A549 (cell line): ENCODE results near the gene HAO1. TPM values are rescaled to one million over a fixed set of nuclear protein-coding genes. Genes with fewer than 3 reads are reported as not detected.

ENCODE experiments used
- ATAC-seq, 2 experiments: fragments of 200-7000 bp in 1 of 2; fragments of >200 bp in 1 of 2; cut with Nextera tagmentation in 1 of 2; cut with Tn5 transposase in 1 of 2; 3 replicates each; pipeline versions ENCODE4 v1.8.0 to v1.9.1; 2018 to 2020; ENCODE audit warnings: mild to moderate bottlenecking in 1 of 2, moderate library complexity in 1 of 2
- CTCF ChIA-PET: fragments of 300-600 bp; sonication (Branson Sonifier 250); formaldehyde crosslinking; extraction: SDS; loops from one replicate; lab custom pipeline; 2021; ENCODE audit warnings: antibody characterized with exemption, inconsistent platforms; lab: Yijun Ruan, JAX
- POLR2A ChIA-PET: fragments of 350-600 bp; formaldehyde crosslinking; extraction: SDS; loops from one replicate; lab custom pipeline; 2021; ENCODE audit warnings: antibody characterized with exemption, inconsistent platforms; lab: Yijun Ruan, JAX
- DNase-seq, 2 experiments: peaks; one replicate each; pipeline versions ENCODE4 v3.0.0 to v3.0.0-alpha.2; 2011 to 2016; ENCODE audit warnings: low read depth in 1 of 2, low spot score in 1 of 2
- FAIRE-seq: peaks from 2 replicates; lab custom pipeline; 2011; peaks lifted over from hg19 to GRCh38; lab: Jason Lieb, UNC
- H3K27ac ChIP-seq, 2 experiments: fragments of >200 bp; sonication (Bioruptor Twin); formaldehyde crosslinking; 3 replicates each; pipeline ENCODE4 v1.5.1; 2016 to 2017
- H3K4me1 ChIP-seq: fragments of >200 bp; sonication (Bioruptor Twin); formaldehyde crosslinking; 3 replicates; pipeline ENCODE4 v1.6.1; 2016
- H3K4me2 ChIP-seq: fragments of >200 bp; sonication (Bioruptor Twin); formaldehyde crosslinking; 3 replicates; pipeline ENCODE4 v1.6.1; 2016
- H3K4me3 ChIP-seq: fragments of >200 bp; sonication (Bioruptor Twin); formaldehyde crosslinking; 3 replicates; pipeline ENCODE4 v1.5.1; 2016
- H3K9me3 ChIP-seq: fragments of >200 bp; sonication (Bioruptor Twin); formaldehyde crosslinking; 3 replicates; pipeline ENCODE4 v1.6.1; 2016
- CBX2 ChIP-seq: fragments of 200-600 bp; sonication (generic); IDR thresholded peaks from 2 replicates; pipeline ENCODE4 v1.6.1; 2016; ENCODE audit warnings: low read depth, mild to moderate bottlenecking, borderline replicate concordance
- CBX8 ChIP-seq: fragments of 200-600 bp; sonication (generic); IDR thresholded peaks from 2 replicates; pipeline ENCODE4 v1.6.1; 2016
- CHD2 ChIP-seq: fragments of 150-350 bp; IDR thresholded peaks from 2 replicates; pipeline ENCODE4 v1.6.1; 2014; ENCODE audit warnings: low read length; ENCODE audit not compliant: partially characterized antibody
- EHF ChIP-seq: fragments of 250-450 bp; sonication (Bioruptor Pico); IDR thresholded peaks from 2 replicates; pipeline ENCODE4 v1.5.0; 2020; ENCODE audit warnings: mild to moderate bottlenecking
- ESRRA ChIP-seq: fragments of 150-350 bp; IDR thresholded peaks from 2 replicates; pipeline ENCODE4 v1.6.1; 2014; ENCODE audit warnings: mild to moderate bottlenecking, low read length, borderline replicate concordance
- FOSL2 ChIP-seq, 2 experiments: fragments of 450-650 bp in 1 of 2; fragments of >200 bp in 1 of 2; sonication (Bioruptor Twin) in 1 of 2; formaldehyde crosslinking; IDR thresholded peaks; 2 replicates each; pipeline versions ENCODE4 v1.5.0 to v1.6.1; 2016 to 2020; ENCODE audit warnings: mild to moderate bottlenecking in 1 of 2, moderate library complexity in 1 of 2
- JUN ChIP-seq, 2 experiments: fragments of >200 bp; sonication (Bioruptor Twin); formaldehyde crosslinking; IDR thresholded peaks; 2 replicates in 1 of 2; 3 replicates in 1 of 2; pipeline ENCODE4 v1.6.1; 2016 to 2017
- JUNB ChIP-seq: fragments of >200 bp; sonication (Bioruptor Twin); formaldehyde crosslinking; IDR thresholded peaks from 2 replicates; pipeline ENCODE4 v1.6.1; 2016
- KDM5A ChIP-seq: fragments of 200-600 bp; sonication (generic); IDR thresholded peaks from 2 replicates; pipeline ENCODE4 v1.6.1; 2016; ENCODE audit warnings: antibody characterized with exemption, mild to moderate bottlenecking
- NPAS2 ChIP-seq: fragments of 250-450 bp; sonication (Bioruptor Pico); IDR thresholded peaks from 2 replicates; pipeline ENCODE4 v1.8.0; 2022; ENCODE audit warnings: mild to moderate bottlenecking, moderate library complexity, borderline replicate concordance
- NR3C1 ChIP-seq: fragments of >200 bp; sonication (Bioruptor Twin); formaldehyde crosslinking; IDR thresholded peaks from 3 replicates; pipeline ENCODE4 v1.6.1; 2017
- RAD21 ChIP-seq, 2 experiments: fragments of >200 bp in 1 of 2; sonication (Bioruptor Twin) in 1 of 2; formaldehyde crosslinking in 1 of 2; IDR thresholded peaks in 1 of 2; conservative IDR thresholded peaks in 1 of 2; 2 replicates in 1 of 2; 3 replicates in 1 of 2; pipeline ENCODE4 v1.6.1; 2012 to 2018; ENCODE audit warnings: inconsistent platforms in 1 of 2
- RNF2 ChIP-seq: fragments of 200-600 bp; sonication (generic); IDR thresholded peaks from 2 replicates; pipeline ENCODE4 v1.6.1; 2016; ENCODE audit warnings: low read depth, mild to moderate bottlenecking, antibody characterized with exemption, moderate library complexity, borderline replicate concordance
- SREBF2 ChIP-seq: fragments of 450-650 bp; IDR thresholded peaks from 2 replicates; pipeline ENCODE4 v1.6.1; 2014; ENCODE audit warnings: mild to moderate bottlenecking, moderate library complexity
- TFCP2L1 ChIP-seq: fragments of 250-450 bp; sonication (Bioruptor Pico); IDR thresholded peaks from 2 replicates; pipeline ENCODE4 v1.5.0; 2021; ENCODE audit warnings: mild to moderate bottlenecking
- ZNF302 ChIP-seq: fragments of 250-450 bp; sonication (Bioruptor Pico); IDR thresholded peaks from 2 replicates; pipeline ENCODE4 v1.9.0; 2021; ENCODE audit warnings: inconsistent platforms, mild to moderate bottlenecking, moderate library complexity
- WGBS: methylation state at CpG from one replicate; pipeline ENCODE4 v1.1.6; 2017; ENCODE audit errors: missing lambda C conversion rate; 5-methylcytosine and 5-hydroxymethylcytosine counted together
- polyA plus RNA-seq, 4 experiments: library from polyadenylated mRNA; depleted of rRNA in 3 of 4; stranded (reverse); fragments of >200 nt; fragmentation: RNase III in 1 of 4; extraction: RNeasy Plus Mini Kit Qiagen cat#74134 plus additional on column Dnase treatment in 1 of 4; gene quantifications; 2 replicates in 3 of 4; 3 replicates in 1 of 4; pipeline ENCODE4 v1.2.3, GENCODE V29; 2011 to 2017
- TF ChIP-seq, protein P1 (sequence below): fragments of >200 bp; sonication (Bioruptor Twin); formaldehyde crosslinking; IDR thresholded peaks from 2 replicates; pipeline ENCODE4 v1.6.1; 2016
- TF ChIP-seq, protein P2 (sequence below): fragments of 250-450 bp; sonication (Bioruptor Pico); IDR thresholded peaks from 2 replicates; pipeline ENCODE4 v1.5.0; 2021; ENCODE audit warnings: mild to moderate bottlenecking, moderate library complexity, borderline replicate concordance
- TF ChIP-seq, protein P3 (sequence below): fragments of >200 bp; sonication (Bioruptor Twin); formaldehyde crosslinking; IDR thresholded peaks from 3 replicates; pipeline ENCODE4 v1.6.1; 2016
- TF ChIP-seq, protein P4 (sequence below): fragments of 450-650 bp; IDR thresholded peaks from 2 replicates; pipeline ENCODE4 v1.6.1; 2014; ENCODE audit warnings: antibody characterized with exemption
- TF ChIP-seq, protein P5 (sequence below): fragments of >200 bp; sonication (Bioruptor Twin); formaldehyde crosslinking; IDR thresholded peaks from 3 replicates; pipeline ENCODE4 v1.5.1; 2016

The HAO1 gene
- polyA plus RNA-seq, 2 of the 4 experiments (the other 2 are of a cell fraction), result 0.13 TPM; not detected in 1

GRCh38 chr20:7841291-7841970, 98.8 kb downstream of the HAO1 start:
- H3K9me3 ChIP-seq, result no peaks in the 10 kb centered on the region
- 0 out of 3 replicates have a peak overlapping the region, but pooled peaks have one; percentile 20 for H3K4me3 ChIP-seq
- peak; percentile 28 to 70 for DNase-seq
- ATAC-seq, result peak; percentile 87 to 92
- TF ChIP-seq, protein P1, sequence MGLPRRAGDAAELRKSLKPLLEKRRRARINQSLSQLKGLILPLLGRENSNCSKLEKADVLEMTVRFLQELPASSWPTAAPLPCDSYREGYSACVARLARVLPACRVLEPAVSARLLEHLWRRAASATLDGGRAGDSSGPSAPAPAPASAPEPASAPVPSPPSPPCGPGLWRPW, result no peak
- TF ChIP-seq FOSL2 (IDR thresholded peaks at IDR 0.05) (peak; percentile 60), FOSL2 (CRISPR knock-in tag; IDR thresholded peaks at IDR 0.05) (peak; percentile 73), JUNB (peak; percentile 73)
- peak overlapping the region; percentile 81 for H3K4me2 ChIP-seq
- peak overlapping the region; percentile 78 for H3K27ac ChIP-seq
- ChIA-PET POLR2A (interaction anchor here (1.2 to 1.4 kb wide), 2 partner anchors 10 to 38 kb away, joined by 3 to 4 read pairs; no protein-coding TSS in a partner anchor), CTCF (interaction anchor here (1.8 to 2.7 kb wide), 2 partner anchors 17 to 19 kb away, joined by 6 to 13 read pairs; no protein-coding TSS in a partner anchor)
- 6% methylated on average over 2 of the region's 2 CpGs for WGBS
- H3K4me1 ChIP-seq, result peaks cover 35% of the 10 kb centered on the region
- no peak for FAIRE-seq

- POLR2A ChIA-PET, result no interaction called here
- TF ChIP-seq RAD21 (conservative IDR thresholded peaks at IDR 0.05 in 1 of 2, IDR thresholded peaks at IDR 0.05 in 1 of 2) (no peak), CHD2 (no peak), JUN (IDR thresholded peaks at IDR 0.05) (no peak), JUNB (no peak), ZNF302 (CRISPR knock-in tag) (no peak), CBX2 (no peak), KDM5A (no peak), ESRRA (no peak), NR3C1 (no peak), FOSL2 (IDR thresholded peaks at IDR 0.05) (no peak), FOSL2 (CRISPR knock-in tag; IDR thresholded peaks at IDR 0.05) (no peak), CBX8 (no peak), TFCP2L1 (CRISPR knock-in tag) (no peak), EHF (no peak), RNF2 (no peak), NPAS2 (CRISPR knock-in tag) (no peak), SREBF2 (no peak)
- TF ChIP-seq, protein P2, sequence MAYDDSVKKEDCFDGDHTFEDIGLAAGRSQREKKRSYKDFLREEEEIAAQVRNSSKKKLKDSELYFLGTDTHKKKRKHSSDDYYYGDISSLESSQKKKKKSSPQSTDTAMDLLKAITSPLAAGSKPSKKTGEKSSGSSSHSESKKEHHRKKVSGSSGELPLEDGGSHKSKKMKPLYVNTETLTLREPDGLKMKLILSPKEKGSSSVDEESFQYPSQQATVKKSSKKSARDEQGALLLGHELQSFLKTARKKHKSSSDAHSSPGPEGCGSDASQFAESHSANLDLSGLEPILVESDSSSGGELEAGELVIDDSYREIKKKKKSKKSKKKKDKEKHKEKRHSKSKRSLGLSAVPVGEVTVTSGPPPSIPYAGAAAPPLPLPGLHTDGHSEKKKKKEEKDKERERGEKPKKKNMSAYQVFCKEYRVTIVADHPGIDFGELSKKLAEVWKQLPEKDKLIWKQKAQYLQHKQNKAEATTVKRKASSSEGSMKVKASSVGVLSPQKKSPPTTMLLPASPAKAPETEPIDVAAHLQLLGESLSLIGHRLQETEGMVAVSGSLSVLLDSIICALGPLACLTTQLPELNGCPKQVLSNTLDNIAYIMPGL (CRISPR knock-in tag), result no peak
- TF ChIP-seq, protein P3, sequence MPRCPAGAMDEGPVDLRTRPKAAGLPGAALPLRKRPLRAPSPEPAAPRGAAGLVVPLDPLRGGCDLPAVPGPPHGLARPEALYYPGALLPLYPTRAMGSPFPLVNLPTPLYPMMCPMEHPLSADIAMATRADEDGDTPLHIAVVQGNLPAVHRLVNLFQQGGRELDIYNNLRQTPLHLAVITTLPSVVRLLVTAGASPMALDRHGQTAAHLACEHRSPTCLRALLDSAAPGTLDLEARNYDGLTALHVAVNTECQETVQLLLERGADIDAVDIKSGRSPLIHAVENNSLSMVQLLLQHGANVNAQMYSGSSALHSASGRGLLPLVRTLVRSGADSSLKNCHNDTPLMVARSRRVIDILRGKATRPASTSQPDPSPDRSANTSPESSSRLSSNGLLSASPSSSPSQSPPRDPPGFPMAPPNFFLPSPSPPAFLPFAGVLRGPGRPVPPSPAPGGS, result no peak
- TF ChIP-seq, protein P4, sequence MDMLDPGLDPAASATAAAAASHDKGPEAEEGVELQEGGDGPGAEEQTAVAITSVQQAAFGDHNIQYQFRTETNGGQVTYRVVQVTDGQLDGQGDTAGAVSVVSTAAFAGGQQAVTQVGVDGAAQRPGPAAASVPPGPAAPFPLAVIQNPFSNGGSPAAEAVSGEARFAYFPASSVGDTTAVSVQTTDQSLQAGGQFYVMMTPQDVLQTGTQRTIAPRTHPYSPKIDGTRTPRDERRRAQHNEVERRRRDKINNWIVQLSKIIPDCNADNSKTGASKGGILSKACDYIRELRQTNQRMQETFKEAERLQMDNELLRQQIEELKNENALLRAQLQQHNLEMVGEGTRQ, result no peak
- TF ChIP-seq, protein P5, sequence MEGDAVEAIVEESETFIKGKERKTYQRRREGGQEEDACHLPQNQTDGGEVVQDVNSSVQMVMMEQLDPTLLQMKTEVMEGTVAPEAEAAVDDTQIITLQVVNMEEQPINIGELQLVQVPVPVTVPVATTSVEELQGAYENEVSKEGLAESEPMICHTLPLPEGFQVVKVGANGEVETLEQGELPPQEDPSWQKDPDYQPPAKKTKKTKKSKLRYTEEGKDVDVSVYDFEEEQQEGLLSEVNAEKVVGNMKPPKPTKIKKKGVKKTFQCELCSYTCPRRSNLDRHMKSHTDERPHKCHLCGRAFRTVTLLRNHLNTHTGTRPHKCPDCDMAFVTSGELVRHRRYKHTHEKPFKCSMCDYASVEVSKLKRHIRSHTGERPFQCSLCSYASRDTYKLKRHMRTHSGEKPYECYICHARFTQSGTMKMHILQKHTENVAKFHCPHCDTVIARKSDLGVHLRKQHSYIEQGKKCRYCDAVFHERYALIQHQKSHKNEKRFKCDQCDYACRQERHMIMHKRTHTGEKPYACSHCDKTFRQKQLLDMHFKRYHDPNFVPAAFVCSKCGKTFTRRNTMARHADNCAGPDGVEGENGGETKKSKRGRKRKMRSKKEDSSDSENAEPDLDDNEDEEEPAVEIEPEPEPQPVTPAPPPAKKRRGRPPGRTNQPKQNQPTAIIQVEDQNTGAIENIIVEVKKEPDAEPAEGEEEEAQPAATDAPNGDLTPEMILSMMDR, result no peak
- no peak for FAIRE-seq
- Histone ChIP-seq H3K9me3 (0 out of 3 replicates have a peak, but pooled peaks cover 2% of the 10 kb centered on the region), H3K27ac (no peak overlapping the region), H3K4me1 (peaks cover 8% of the 10 kb centered on the region), H3K4me2 (no peak overlapping the region), H3K4me3 (no peak overlapping the region)
- CTCF ChIA-PET, result no interaction called here
- no peak for DNase-seq
- no peak for ATAC-seq
Observed at GRCh38 chr20:7836076-7836475, 104.2 kb downstream of the HAO1 start.
